GM12878 (cell line): Measurements from ENCODE around the gene C9orf40. TPM values are rescaled to one million over a fixed set of nuclear protein-coding genes. Genes with fewer than 3 reads are reported as not detected.

Experiments
- ATAC-seq: fragments of 200-7000 bp; cut with Tn5 transposase; 3 replicates; pipeline ENCODE4 v1.9.1; 2020; ENCODE audit warnings: mild to moderate bottlenecking, moderate library complexity
- BruUV-seq: library from RNA; stranded (reverse); fragments of 400-500 nt; replicated peaks from 2 replicates; lab custom pipeline; 2021; lab: Mats Ljungman, UMichigan
- CTCF ChIA-PET: fragments of 300-600 bp; sonication (Branson Sonifier 250); formaldehyde crosslinking; extraction: SDS; loops from one replicate; lab custom pipeline; 2021; ENCODE audit warnings: inconsistent platforms; lab: Yijun Ruan, JAX
- POLR2A ChIA-PET: fragments of 350-600 bp; formaldehyde crosslinking; extraction: SDS; loops from one replicate; lab custom pipeline; 2021; ENCODE audit warnings: inconsistent platforms; lab: Charles Lee
- RAD21 ChIA-PET: fragments of 300-600 bp; sonication (Branson Sonifier 250); formaldehyde crosslinking; loops from one replicate; lab custom pipeline; 2023; ENCODE audit warnings: antibody characterized with exemption; ENCODE audit not compliant: unreplicated experiment; lab: Charles Lee
- SMC1A ChIA-PET: fragments of 300-600 bp; sonication (Branson Sonifier 250); formaldehyde crosslinking; loops from one replicate; lab custom pipeline; 2023; ENCODE audit not compliant: unreplicated experiment, uncharacterized antibody; lab: Charles Lee
- DNase-seq: peaks from one replicate; pipeline ENCODE4 v3.0.0-alpha.2; 2011; ENCODE audit warnings: low read depth, low spot score
- FAIRE-seq: peaks from 3 replicates; lab custom pipeline; 2011; peaks lifted over from hg19 to GRCh38; lab: Jason Lieb, UNC
- H2AFZ ChIP-seq: 2 replicates; pipeline ENCODE4 v1.6.0; 2011; ENCODE audit warnings: low read depth, low read length, control low read depth; ENCODE audit not compliant: control insufficient read depth
- H3K27ac ChIP-seq: 2 replicates; pipeline ENCODE4 v1.5.1; 2011; ENCODE audit warnings: control low read depth; ENCODE audit not compliant: control insufficient read depth, insufficient read depth
- H3K27me3 ChIP-seq, 2 experiments: replicated peaks in 1 of 2; 2 replicates each; pipeline versions ENCODE4 v1.6.0 to v1.6.1; 2011; ENCODE audit warnings: low read length in 1 of 2; ENCODE audit not compliant: control insufficient read depth in 2 of 2, insufficient read depth in 2 of 2
- H3K36me3 ChIP-seq, 2 experiments: 2 replicates each; pipeline ENCODE4 v1.5.1; 2011; ENCODE audit warnings: low read length in 1 of 2; ENCODE audit not compliant: control insufficient read depth in 2 of 2, insufficient read depth in 2 of 2
- H3K4me1 ChIP-seq: 2 replicates; pipeline ENCODE4 v1.6.1; 2011; ENCODE audit warnings: mild to moderate bottlenecking, low read length, moderate library complexity, mixed read lengths; ENCODE audit not compliant: control insufficient read depth, insufficient read depth
- H3K4me2 ChIP-seq: 2 replicates; pipeline ENCODE4 v1.6.0; 2011; ENCODE audit warnings: control low read depth; ENCODE audit not compliant: control insufficient read depth, insufficient read depth
- H3K4me3 ChIP-seq: fragments of 200-600 bp; sonication (generic); 2 replicates; pipeline ENCODE4 v1.5.1; 2016
- H3K79me2 ChIP-seq: 2 replicates; pipeline ENCODE4 v1.6.0; 2011; ENCODE audit warnings: low read length; ENCODE audit not compliant: control insufficient read depth, insufficient read depth
- H3K9ac ChIP-seq: 2 replicates; pipeline ENCODE4 v1.8.0; 2011; ENCODE audit warnings: low read length, control low read depth, mixed read lengths; ENCODE audit not compliant: control insufficient read depth, insufficient read depth
- H3K9me3 ChIP-seq: replicated peaks from 3 replicates; pipeline ENCODE4 v1.5.1; 2011; ENCODE audit warnings: mild to moderate bottlenecking, low read length; ENCODE audit not compliant: control insufficient read depth, insufficient read depth
- H4K20me1 ChIP-seq: 2 replicates; pipeline ENCODE4 v1.6.0; 2011; ENCODE audit not compliant: control insufficient read depth, insufficient read depth
- CEBPB ChIP-seq, 2 experiments: fragments of 150-350 bp in 1 of 2; IDR thresholded peaks; 2 replicates each; pipeline ENCODE4 v1.6.1; 2012 to 2014; ENCODE audit warnings: low read depth in 2 of 2, low read length in 2 of 2, borderline replicate concordance in 1 of 2, inconsistent platforms in 1 of 2
- CREM ChIP-seq: IDR thresholded peaks from 2 replicates; pipeline ENCODE4 v1.6.1; 2014; ENCODE audit warnings: antibody characterized with exemption, low read depth
- HDAC6 ChIP-seq: fragments of 200-600 bp; sonication (generic); IDR thresholded peaks from one replicate; pipeline ENCODE4 v1.8.0; 2017; ENCODE audit warnings: antibody characterized with exemption; ENCODE audit not compliant: unreplicated experiment
- LARP7 ChIP-seq: fragments of 450-650 bp; IDR thresholded peaks from 2 replicates; pipeline ENCODE4 v1.6.1; 2017; ENCODE audit warnings: mild to moderate bottlenecking
- NBN ChIP-seq: fragments of 450-650 bp; IDR thresholded peaks from 2 replicates; pipeline ENCODE4 v1.6.1; 2016
- POLR2AphosphoS2 ChIP-seq: IDR thresholded peaks from 2 replicates; pipeline ENCODE4 v1.6.1; 2011; ENCODE audit warnings: low read depth, mild to moderate bottlenecking, low read length, improper control_type of control experiment, moderate library complexity
- RUNX3 ChIP-seq: IDR thresholded peaks from 2 replicates; pipeline ENCODE4 v1.6.1; 2012; ENCODE audit warnings: low read length, inconsistent platforms
- YY1 ChIP-seq: IDR thresholded peaks from 2 replicates; pipeline ENCODE4 v1.6.1; 2011; ENCODE audit warnings: low read depth, mild to moderate bottlenecking, low read length
- WGBS: methylation state at CpG from one replicate; pipeline ENCODE4 v1.1.6; 2016; ENCODE audit warnings: low lambda C conversion rate; ENCODE audit not compliant: insufficient replicate concordance, insufficient coverage; ENCODE audit errors: missing lambda C conversion rate; 5-methylcytosine and 5-hydroxymethylcytosine counted together
- in situ Hi-C: fragments of 300-500 bp; cut with MboI; formaldehyde crosslinking; loops from 9 replicates; pipeline ENCODE4 v1.14.3; 2018; ENCODE audit warnings: mixed read lengths
- intact Hi-C: fragments of 100-400 bp; cut with micrococcal nuclease; formaldehyde crosslinking; loops from one replicate; pipeline ENCODE4 v1.14.2; 2022; ENCODE audit not compliant: unreplicated experiment
- polyA plus RNA-seq, 11 experiments: library from polyadenylated mRNA; depleted of rRNA in 4 of 11; unstranded in 6 of 11; stranded (reverse) in 5 of 11; fragments of >200 nt; fragmentation: Nextera tagmentation in 4 of 11; fragmentation: Illumina TruSeq in 1 of 11; extraction: Ambion mirVana in 4 of 11; extraction: Trizol in 1 of 11; gene quantifications; 1 replicate in 1 of 11; 2 replicates in 10 of 11; pipeline versions ENCODE4 v1.2.1 to v1.2.3, GENCODE V29; 2011 to 2016; ENCODE audit warnings: inconsistent platforms in 2 of 11, missing spikeins in 2 of 11, low read depth in 1 of 11
- total RNA-seq, 4 experiments: library from RNA; depleted of rRNA in 3 of 4; stranded (reverse); fragments of >200 nt in 3 of 4; fragmentation: Illumina TruSeq in 1 of 4; extraction: Trizol in 1 of 4; gene quantifications; 2 replicates each; pipeline versions ENCODE4 v1.2.1 to v1.2.3, GENCODE V29; 2013 to 2021
- TF ChIP-seq, protein P1 (sequence below): fragments of 450-650 bp; IDR thresholded peaks from 2 replicates; pipeline ENCODE4 v1.6.1; 2018; ENCODE audit warnings: mild to moderate bottlenecking, low read depth, moderate library complexity; ENCODE audit not compliant: partially characterized antibody
- TF ChIP-seq, protein P2 (sequence below): fragments of 450-650 bp; IDR thresholded peaks from 2 replicates; pipeline ENCODE4 v1.6.1; 2016; ENCODE audit warnings: mild to moderate bottlenecking

Gene C9orf40
- total and polyA plus RNA-seq, 10 of the 15 experiments (the other 5 are each of a cell fraction or from before 2014, with no cell fraction given): 6.8 to 30.9 (median 11.5) TPM

DNA sequence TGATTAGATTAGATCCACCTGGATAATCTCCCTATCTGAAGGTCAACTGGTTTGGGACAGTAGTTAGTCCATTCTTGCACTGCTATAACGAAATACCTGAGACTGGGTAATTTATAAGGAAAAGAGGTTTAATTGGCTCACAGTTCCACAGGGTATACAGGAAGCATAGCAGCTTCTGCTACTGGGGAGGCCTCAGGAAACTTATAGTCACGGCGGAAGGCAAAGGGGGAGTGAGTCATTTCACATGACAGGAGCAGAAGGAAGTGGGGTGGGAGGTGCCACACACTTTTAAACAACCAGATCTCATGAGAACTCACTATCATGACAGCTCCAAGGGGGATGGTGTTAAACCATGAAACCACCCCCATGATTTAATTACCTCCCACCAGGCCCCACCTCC, 9.9 kb downstream of the C9orf40 start:
- no peaks in the 10 kb centered on the region for H3K9me3 ChIP-seq
- RAD21 ChIA-PET: no interaction called here
- FAIRE-seq (no peak), ATAC-seq (peak; percentile 28; the same call in 2 of the 3 replicates), DNase-seq (no peak)
- no peak overlapping the region for H3K4me2 ChIP-seq
- in situ Hi-C loops (no loop called here), intact Hi-C loops (loop anchor here (5.0 kb wide), 1 partner anchor 76 kb away; no protein-coding TSS in a partner anchor)
- BruUV-seq: no TSS peak
- no peak overlapping the region for H3K27ac ChIP-seq
- no peaks in the 10 kb centered on the region for H3K27me3 ChIP-seq
- no peaks in the 10 kb centered on the region for H3K79me2 ChIP-seq
- no peaks in the 10 kb centered on the region for H4K20me1 ChIP-seq
- H2AFZ ChIP-seq: no peak overlapping the region
- TF ChIP-seq CEBPB (IDR thresholded peaks at IDR 0.05; ENCODE audit: borderline replicate concordance in 1 of 2, low read depth in 2 of 2, low read length in 2 of 2) (no peak), HDAC6 (no peak), LARP7 (no peak), YY1 (no peak), NBN (no peak), POLR2AphosphoS2 (no peak), CREM (no peak), RUNX3 (no peak)
- TF ChIP-seq, protein P1, sequence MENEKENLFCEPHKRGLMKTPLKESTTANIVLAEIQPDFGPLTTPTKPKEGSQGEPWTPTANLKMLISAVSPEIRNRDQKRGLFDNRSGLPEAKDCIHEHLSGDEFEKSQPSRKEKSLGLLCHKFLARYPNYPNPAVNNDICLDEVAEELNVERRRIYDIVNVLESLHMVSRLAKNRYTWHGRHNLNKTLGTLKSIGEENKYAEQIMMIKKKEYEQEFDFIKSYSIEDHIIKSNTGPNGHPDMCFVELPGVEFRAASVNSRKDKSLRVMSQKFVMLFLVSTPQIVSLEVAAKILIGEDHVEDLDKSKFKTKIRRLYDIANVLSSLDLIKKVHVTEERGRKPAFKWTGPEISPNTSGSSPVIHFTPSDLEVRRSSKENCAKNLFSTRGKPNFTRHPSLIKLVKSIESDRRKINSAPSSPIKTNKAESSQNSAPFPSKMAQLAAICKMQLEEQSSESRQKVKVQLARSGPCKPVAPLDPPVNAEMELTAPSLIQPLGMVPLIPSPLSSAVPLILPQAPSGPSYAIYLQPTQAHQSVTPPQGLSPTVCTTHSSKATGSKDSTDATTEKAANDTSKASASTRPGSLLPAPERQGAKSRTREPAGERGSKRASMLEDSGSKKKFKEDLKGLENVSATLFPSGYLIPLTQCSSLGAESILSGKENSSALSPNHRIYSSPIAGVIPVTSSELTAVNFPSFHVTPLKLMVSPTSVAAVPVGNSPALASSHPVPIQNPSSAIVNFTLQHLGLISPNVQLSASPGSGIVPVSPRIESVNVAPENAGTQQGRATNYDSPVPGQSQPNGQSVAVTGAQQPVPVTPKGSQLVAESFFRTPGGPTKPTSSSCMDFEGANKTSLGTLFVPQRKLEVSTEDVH: no peak
- TF ChIP-seq, protein P2, sequence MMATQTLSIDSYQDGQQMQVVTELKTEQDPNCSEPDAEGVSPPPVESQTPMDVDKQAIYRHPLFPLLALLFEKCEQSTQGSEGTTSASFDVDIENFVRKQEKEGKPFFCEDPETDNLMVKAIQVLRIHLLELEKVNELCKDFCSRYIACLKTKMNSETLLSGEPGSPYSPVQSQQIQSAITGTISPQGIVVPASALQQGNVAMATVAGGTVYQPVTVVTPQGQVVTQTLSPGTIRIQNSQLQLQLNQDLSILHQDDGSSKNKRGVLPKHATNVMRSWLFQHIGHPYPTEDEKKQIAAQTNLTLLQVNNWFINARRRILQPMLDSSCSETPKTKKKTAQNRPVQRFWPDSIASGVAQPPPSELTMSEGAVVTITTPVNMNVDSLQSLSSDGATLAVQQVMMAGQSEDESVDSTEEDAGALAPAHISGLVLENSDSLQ: no peak
- no peaks in the 10 kb centered on the region for H3K36me3 ChIP-seq
- H3K9ac ChIP-seq: no peak overlapping the region
- POLR2A ChIA-PET: no interaction called here
- CTCF ChIA-PET: interaction anchor here (1.3 to 2.6 kb wide), 3 partner anchors 12 to 170 kb away, joined by 4 to 6 read pairs (median 5); no protein-coding TSS in a partner anchor
- SMC1A ChIA-PET: no interaction called here
- no peak overlapping the region for H3K4me3 ChIP-seq
- H3K4me1 ChIP-seq: peaks cover 6% of the 10 kb centered on the region; the same call in 1 of the 2 replicates
- WGBS: 48% methylated on average over 3 of the region's 3 CpGs
